HUDEP-2 (cell line): ENCODE results near the gene CBARP.
"Not testable (repeated sequence)": the region's sequence is repeated elsewhere in the genome, so short reads cannot be mapped to it uniquely, and the experiment has no call there.

ENCODE experiments used
- DNase-seq, 76 experiments: peaks; one replicate each; lab custom pipeline; 2025; ENCODE audit not compliant: unreplicated experiment in 76 of 76; lab: John Stamatoyannopoulos, UW

The CBARP gene

DNA sequence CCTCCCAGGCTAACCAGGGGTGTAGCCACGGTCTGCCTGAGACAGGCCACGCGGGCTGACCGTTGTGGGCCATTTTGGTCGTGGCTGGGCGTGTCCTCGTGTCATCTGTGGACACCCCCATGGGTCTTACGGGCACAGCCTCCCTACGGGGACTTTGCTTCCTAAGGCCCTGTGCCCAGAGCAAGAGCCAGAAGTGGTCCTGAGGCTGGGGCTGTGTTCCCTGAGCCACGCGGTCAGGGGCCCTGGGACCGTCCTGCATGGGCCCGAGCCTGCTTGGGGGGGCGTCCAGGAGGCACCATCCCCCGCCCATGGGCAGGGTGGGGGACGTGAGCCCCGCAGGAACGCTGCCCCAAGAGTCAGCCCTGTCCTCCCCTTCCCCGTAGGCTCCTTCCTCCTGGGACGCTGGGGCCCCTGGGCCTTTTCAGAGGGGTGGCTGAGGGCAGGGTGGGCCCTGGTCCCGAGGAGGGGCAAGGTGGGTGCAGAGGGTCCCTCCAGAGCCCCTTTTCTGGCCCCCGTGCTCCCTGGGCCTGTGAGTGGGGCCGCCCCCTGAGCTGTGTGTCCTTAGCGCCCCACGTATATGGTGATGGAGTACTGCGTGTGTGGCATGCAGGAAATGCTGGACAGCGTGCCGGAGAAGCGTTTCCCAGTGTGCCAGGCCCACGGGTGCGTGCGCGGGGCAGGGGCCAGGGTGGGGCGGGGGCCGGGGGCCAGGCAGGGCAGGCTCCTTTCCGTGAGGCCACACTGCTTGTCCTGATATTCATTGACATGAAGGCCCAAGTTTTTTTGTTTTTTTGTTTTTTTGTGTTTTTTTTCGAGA, 18.8 kb downstream of the CBARP start:
- DNase-seq, result no peak

DNA sequence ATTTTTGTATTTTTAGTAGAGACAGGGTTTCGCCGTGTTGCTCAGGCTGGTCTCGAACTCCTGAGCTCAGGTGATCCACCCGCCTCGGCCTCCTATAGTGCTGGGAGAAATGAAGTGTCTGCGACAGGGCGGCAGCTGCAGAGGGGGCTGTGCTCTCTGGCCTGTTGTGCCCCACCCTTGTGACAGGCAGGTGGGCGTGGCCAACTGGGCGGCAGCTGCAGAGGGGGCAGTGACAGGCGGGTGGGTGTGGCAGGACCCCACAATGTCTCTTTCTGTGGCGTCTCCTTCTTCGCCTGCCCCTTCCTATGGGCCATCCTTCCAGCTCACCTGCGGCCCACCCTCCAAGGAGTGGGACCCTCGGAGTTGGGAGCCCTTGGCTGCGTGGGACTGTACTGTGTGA, 20.4 kb downstream of the CBARP start:
- peak in 38 of 76 experiments; percentile 17 to 64 (median 35) for DNase-seq

DNA sequence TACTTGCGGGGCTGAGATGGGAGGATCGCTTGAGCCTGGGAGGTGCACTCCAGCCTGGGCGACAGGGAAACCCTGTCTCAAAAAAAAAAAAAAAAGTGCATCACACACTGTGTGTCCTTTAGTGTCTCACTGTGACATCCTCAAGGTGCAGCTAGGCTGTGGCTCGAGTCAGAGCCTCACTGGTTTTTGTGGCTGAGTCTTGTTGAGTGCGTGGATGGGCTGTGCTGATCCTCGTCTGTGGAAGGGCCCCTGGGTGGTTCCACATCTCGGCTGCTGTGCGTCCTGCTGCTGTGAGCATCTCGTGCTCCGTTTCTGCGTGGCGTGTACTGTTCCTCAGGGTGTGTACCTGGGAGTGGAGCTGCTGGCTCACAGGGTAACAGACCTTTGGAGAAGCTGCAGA, 21.0 kb downstream of the CBARP start:
- no peak for DNase-seq

DNA sequence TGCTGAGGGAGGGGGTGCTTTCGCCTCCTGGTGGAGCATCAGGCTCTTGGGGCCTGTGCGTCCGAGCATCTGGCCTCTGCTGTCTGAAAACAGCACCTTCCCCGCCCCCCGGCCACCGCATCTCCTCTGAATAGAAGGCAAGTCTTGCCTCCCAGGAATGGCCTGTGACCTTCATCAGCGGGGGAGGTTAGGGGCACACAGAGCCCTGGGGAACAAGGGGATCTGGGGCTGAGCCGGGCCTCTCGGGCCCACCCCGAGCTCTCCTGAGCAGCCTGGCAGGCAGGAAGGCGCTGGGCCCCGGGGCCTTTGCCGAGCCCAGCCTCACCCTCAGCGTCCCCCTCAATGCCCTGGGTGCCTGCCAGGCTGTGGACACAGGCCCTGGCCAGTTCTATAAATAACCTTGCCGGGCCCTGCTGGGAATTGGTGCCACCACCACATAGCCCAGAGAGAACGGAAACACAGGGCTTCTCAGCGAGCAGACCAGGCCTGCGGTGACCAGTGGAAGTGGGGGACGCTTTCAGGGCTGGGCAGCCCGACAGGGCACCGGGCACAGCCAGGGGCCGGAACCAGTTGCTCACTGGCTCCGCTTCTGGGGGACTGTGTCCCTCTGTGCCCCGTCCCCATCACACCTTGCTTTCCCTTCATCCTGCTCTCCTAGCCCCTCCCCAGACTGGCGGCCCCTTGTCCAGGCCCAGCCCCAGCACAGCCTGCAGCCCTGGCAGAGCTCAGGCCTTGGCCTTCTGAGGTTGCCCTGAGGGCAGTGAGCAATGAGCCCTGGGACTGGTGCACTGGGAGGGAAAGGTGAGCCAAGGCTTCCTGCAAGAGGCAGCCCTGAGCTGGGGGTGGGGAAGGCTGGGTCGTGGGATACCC, 22.7 kb downstream of the CBARP start:
- no peak for DNase-seq

DNA sequence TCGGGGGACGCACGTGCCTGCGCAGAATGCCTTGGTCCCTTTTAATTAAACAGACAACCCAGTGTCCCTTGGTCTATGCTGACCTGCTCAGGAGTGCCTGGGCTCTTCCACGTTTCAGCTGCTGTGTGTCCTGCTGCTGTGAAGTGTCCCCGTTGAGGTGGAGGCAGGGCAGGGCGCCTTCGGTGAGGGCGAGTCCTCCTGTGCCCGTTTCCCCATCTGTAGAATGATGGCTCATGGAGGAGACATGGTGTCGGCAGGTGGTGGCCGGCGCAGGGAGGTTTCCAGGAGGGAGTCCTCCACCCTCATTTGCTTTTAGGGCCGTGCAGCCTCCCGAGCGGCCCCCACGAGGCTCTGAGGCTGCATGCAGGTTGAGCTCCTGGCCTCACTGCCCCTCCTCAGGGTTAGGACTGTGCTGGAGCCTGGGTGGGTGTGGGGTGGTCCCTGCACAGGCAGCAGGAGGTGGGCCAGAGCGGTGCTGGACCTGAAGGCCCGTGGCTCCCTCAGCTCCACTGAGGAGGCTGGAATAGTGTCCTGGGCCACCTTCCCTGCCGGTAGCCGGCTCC, 23.4 kb downstream of the CBARP start:
- no peak for DNase-seq

DNA sequence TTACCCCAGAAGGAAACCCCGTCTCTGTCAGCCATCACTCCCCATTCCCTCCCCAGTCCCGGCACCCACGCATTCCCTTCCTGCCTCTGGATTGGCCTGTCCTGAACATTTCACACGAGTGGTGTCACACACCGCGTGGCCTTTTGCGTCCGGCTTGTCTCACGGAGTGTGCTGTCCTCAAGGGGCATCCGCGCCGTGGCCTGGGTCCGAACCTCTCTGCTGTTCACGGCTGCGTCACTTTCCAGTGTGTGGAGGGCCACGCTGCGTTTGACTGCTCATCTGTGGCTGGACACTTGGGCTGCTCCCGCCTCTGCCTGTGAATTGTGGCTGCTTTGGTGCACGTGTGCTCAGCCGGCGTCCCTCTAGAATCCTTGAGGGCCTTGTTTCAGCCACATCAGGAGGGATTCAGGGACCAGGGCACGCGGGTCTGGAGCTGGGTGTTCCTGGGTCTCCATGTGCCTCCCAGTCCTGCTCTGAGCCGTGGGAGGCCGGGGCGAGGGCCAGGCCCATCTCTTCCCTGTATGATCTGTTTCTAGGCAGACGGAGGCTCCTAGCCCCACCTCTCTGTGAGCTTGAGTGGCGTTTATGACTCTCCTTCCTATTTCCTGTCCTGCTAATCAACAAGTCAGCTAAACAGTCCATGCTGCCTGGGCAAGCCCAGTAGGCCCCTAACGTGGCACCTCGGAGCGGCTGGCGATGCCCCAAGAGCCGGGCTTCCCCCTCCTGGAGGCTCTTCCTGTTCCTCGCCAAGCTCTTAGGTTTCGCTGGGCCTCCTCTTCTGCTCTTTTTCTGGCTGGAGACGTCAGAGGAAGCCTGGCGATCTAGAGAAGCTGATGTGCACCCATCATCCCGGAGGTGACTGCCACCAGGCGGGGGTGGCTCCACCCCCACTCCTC, 24.2 kb downstream of the CBARP start:
- peak in 48 of 76 experiments; percentile 21 to 72 (median 44) for DNase-seq

DNA sequence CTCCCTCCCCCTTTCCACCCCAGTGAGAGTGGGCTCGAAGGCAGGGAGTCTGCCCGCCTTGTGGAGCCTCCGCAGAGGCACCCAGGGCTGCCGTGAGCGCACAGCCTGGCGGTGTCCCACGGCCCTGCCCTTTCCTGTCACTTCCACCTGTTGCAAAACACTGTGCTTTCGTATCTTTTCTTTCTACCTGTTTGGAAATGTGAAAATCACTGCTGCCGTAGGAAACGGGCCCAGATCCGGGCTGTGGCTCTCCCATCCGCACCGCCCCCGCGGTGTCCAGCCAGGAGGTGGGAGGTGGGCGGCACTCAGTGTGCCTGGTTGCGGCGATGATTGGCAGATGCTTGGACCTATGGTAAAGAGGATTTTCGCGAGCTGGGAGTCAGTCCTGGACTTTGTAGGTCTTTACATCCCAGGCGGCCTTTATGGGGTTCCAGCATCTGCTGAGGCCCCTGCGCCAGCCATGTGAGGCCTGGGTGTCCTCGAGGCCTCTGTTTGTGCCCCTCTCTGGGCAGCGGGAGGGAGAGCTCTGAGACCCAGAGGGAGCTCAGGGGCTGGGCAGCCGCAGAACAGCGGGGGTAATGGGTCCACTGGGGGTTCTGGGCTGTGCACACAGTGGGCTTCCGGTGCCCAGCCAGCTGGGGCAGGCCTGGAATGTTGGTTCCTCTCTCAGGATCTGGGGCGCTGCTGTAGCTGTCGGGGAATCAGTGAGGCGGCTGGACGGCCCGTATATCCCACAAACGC, 26.1 kb downstream of the CBARP start:
- DNase-seq, result peak in 1 of 76 experiments; percentile 27

DNA sequence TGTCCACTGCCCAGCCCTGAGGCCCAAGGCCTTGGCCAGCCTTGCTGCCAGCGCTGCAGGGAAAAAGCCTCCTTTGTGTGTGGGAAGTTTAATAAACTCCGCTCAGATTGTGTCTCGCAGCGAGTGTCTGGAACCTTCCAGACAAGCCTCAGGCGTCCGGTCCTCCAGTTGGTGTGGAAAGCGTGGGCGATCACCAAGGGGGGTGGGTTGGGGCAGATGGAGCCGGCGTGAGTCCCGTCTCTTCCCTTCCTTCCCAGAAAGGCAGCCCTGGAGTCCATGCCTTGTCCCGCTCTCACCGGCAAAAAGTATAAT, 27.6 kb downstream of the CBARP start:
- no peak for DNase-seq

DNA sequence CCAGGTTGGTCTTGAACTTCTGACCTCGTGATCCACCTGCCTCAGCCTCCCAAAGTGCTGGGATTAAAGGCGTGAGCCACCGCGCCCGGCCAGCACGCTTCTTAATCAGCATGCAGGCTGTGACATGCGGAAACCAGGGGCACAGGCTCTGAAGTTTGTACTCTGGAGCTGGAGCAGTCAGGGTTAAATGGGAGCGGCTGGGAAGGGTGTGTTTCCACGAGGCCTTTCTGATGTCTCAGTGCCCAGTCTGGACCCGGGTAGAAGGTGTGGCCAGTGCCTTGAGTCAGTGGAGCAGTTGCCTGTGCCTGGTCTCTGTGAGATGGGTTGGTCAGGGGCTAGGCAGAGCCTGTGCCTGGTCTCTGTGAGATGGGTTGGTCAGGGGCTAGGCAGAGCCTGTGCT, 29.0 kb downstream of the CBARP start:
- DNase-seq, result peak in 54 of 76 experiments; percentile 25 to 78 (median 56)

DNA sequence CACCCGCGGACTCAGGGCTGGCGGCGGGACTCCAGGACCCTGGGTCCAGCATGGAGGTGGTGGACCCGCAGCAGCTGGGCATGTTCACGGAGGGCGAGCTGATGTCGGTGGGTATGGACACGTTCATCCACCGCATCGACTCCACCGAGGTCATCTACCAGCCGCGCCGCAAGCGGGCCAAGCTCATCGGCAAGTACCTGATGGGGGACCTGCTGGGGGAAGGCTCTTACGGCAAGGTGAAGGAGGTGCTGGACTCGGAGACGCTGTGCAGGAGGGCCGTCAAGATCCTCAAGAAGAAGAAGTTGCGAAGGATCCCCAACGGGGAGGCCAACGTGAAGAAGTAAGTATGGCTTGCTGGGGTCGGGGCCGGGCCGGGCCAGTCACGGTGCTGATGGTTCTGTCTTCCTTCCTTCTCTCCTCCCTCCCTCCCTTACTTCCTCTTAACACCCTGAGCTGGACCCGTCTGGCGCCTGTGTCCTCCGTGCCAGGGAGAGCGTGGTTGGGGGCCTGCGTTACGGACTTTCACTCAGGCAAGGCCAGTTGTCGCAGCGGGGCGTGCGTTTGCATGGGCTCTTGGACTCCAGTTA, 30.8 kb downstream of the CBARP start:
- peak in 6 of 76 experiments; percentile 41 to 89 (median 60) for DNase-seq

DNA sequence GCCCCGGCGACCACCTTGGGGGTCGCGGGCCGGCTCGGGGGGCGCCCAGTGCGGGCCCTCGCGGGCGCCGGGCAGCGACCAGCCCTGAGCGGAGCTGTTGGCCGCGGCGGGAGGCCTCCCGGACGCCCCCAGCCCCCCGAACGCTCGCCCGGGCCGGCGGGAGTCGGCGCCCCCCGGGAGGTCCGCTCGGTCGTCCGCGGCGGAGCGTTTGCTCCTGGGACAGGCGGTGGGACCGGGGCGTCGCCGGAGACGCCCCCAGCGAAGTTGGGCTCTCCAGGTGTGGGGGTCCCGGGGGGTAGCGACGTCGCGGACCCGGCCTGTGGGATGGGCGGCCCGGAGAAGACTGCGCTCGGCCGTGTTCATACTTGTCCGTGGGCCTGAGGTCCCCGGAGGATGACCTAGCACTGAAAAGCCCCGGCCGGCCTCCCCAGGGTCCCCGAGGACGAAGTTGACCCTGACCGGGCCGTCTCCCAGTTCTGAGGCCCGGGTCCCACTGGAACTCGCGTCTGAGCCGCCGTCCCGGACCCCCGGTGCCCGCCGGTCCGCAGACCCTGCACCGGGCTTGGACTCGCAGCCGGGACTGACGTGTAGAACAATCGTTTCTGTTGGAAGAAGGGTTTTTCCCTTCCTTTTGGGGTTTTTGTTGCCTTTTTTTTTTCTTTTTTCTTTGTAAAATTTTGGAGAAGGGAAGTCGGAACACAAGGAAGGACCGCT, 31.5 kb downstream of the CBARP start:
- peak in 6 of 76 experiments; percentile 18 to 61 (median 46) for DNase-seq

DNA sequence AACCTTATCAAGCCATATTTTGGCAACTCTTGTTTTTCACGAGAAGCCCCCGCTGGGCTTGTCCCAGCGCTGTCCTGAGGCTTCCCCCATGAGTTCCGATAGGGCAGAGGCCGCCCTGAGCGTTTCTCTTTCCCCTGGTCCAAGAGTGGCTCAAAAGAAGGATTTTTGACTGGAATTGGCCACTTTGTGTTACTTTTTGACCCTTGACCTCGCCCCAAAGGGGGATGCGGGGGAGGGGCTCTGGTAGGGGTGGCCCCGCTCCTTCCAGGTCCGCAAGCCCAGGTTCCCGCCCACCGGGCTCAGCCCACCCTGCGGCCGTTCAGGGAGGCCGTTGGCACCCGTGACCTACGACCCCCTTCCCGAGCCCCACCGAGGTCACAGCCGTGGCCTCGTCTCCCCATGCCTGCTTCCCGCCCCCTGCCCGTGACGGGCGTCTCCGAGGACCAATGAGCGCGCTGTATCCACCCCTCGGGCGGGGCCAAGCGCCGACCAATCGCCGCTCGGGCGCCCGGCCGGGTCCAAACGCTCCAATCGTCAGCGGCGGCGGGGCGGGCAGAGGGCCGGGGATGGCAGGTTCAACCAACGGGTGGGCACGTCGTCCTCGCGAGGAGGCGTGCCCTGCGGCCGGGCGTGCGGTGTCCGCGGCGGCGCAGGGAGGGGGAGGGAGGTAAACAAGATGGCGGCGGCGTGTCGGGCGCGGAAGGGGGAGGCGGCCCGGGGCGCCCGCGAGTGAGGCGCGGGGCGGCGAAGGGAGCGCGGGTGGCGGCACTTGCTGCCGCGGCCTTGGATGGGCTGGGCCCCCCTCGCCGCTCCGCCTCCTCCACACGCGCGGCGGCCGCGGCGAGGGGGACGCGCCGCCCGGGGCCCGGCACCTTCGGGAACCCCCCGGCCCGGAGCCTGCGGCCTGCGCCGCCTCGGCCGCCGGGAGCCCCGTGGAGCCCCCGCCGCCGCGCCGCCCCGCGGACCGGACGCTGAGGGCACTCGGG, 32.4 kb downstream of the CBARP start, which contains the start of gene STK11:
TSS of gene STK11 (plus strand) at position 665 of the 986 bp plus-strand sequence. CDS start 1,136 bp downstream, outside the sequence.
- peak in 75 of 76 experiments; percentile 90 to 100 (median 99) for DNase-seq

DNA sequence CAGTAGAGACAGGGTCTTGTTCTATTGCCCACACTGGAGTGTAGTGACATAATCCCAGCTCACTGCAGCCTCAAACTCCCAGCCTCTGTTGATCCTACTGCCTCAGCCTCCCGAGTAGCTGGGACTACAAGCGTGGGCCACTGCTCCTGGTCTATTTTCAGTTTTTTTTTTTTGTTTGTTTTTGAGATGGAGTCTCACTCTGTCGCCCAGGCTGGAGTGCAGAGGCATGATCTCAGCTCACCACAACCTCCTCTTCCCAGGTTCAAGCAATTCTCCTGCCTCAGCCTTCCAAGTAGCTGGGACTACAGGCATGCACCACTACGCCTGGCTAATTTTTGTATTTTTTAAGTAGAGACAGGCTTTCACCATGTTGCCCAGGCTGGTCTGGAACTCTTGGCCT, 37.2 kb downstream of the CBARP start:
- not testable (repeated sequence) for DNase-seq

DNA sequence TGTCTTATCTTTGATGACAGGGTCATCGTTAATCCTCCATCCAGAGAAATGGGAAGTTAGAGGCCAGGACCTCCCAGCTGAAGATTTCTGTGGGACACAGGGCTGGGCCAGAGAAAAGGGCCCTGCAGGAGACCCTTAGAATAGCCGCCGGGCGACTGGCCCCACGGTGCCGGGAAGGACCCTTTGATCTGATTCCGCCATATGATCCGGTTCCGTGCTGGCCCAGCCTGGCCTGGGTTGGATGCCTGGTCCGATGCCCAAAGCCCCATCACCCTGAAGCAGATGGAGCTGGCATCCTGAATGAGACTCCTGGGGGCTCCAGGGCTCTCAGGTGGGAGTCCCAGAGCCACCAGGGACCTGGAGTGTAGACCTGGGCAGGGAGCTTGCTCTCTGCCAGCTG, 38.3 kb downstream of the CBARP start:
- no peak for DNase-seq

DNA sequence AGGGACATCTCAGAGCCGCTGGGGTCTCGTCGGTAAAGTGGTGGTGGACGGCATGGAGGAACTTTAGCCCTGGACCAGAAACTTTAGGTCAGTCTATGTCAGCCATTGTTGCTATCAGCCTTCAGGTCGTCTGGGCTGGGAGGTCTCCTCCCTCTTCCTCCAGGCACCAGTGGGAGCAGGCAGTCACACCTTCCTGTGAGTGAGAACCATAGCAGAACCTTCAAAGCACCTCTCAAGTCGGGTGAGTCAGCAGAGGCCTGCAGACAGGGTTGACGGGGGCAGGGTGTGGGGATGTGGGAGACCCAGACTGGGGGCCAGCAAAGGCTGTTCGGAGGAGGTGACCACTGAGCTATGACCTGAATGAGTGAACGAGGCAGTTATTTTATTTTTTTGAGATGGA, 48.4 kb downstream of the CBARP start:
- DNase-seq, result peak in 3 of 76 experiments; percentile 6 to 33 (median 25)

DNA sequence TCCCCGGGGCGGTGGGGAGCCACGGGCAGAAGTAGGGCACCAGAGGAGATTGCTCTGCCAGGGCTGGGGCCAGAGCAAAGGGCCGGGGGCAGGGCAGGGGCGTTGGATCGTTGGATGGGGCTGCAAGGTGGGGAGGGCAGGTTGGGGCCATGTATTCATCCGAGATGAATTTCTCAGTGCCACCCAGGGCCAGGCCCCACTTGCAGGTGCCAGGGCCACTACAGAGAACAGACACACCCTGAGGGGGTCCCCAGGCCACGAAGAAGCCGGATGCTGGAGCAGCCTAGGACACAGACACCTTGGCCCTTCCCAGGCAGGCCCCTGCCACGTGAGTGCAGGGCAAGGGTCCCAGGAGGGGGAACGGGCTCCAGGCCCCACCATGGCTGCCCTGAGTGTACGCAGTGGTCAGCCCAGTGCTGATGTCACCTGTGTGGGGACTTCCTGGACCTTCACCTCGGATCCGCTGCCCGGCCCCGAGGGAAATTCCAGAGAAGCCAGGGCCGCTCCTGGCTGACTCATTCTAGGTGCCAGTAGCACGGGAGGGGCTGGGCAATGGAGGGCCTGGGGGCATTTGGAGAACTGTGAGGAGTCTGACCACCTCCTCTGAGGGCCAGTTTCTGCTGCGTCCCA, 54.1 kb downstream of the CBARP start:
- no peak for DNase-seq

DNA sequence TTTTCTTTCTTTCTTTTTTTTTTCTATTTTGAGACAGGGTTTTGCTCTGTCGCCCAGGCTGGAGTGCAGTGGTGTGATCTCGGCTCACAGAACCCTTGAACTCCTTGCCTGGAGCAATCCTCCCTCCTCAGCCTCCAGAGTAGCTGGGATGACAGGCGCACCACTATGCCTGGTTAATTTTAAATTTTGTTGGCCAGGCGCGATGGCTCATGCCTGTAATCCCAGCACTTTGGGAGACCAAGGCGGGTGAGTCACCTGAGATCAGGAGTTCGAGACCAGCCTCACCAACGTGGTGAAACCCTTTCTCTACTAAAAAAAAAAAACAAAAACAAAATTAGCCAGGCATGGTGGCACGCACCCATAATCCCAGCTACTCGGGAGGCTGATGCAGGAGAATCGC, 55.1 kb downstream of the CBARP start:
- no peak for DNase-seq
